ENCODE results near the gene PDIA6.

GRCh38 chr2:10846110-10846861, 33.7 kb upstream of the PDIA6 start:
- no peak for TF ChIP-seq CTCF (IDR thresholded peaks at IDR 0.05)
- TF ChIP-seq POLR2AphosphoS5 (IDR thresholded peaks at IDR 0.05): peak; percentile 65
